Activated naive CD4-positive, alpha-beta T cell treated with anti-CD3 and anti-CD28 coated beads, Interleukin-2, amount 50 U/mL, for 72 hours (primary cell): ENCODE results near the gene TDRD10. TPM values are rescaled to one million over a fixed set of nuclear protein-coding genes. Genes with fewer than 3 reads are reported as not detected.
A peak's percentile ranks its signal among the peaks of the same experiment; 100 is the strongest.
"Not testable (repeated sequence)": the region's sequence is repeated elsewhere in the genome, so short reads cannot be mapped to it uniquely, and the experiment has no call there.

Experiments
- ATAC-seq, 2 donors: fragments of 150-1000 bp; cut with Tn5 transposase; 2 replicates each; pipeline ENCODE4 v1.10.0; 2021; ENCODE audit warnings: mild to moderate bottlenecking in 2 of 2, moderate library complexity in 2 of 2
- DNase-seq, 2 donors: peaks; one replicate each; pipeline ENCODE4 v3.0.0; 2021 to 2022; ENCODE audit warnings: low spot score in 2 of 2
- H3K27ac Mint-ChIP-seq, 2 donors: one replicate each; pipeline ENCODE4 v1.8.0; 2022; ENCODE audit warnings: mild to moderate bottlenecking in 2 of 2, mixed read lengths in 2 of 2
- H3K36me3 Mint-ChIP-seq, 2 donors: one replicate each; pipeline ENCODE4 v1.8.0; 2022; ENCODE audit warnings: mixed read lengths in 2 of 2
- H3K9me3 Mint-ChIP-seq, 2 donors: one replicate each; pipeline ENCODE4 v1.8.0; 2022; ENCODE audit warnings: mixed read lengths in 2 of 2
- total RNA-seq, 2 donors: library from RNA; stranded (reverse); gene quantifications; one replicate each; pipeline ENCODE4 v1.2.3, GENCODE V29; 2022

Gene TDRD10
- total RNA-seq, 2 donors from 2014 or later: not detected

GRCh38 chr1:154471304-154471703 is 30.7 kb upstream of the TDRD10 start:
- no peaks in the 10 kb centered on the region for H3K9me3 Mint-ChIP-seq
- H3K36me3 Mint-ChIP-seq: no peaks in the 10 kb centered on the region
- ATAC-seq (no peak), DNase-seq (no peak)
- no peak overlapping the region for H3K27ac Mint-ChIP-seq

GRCh38 chr1:154474802-154475201 is 27.2 kb upstream of the TDRD10 start:
- H3K9me3 Mint-ChIP-seq: no peaks in the 10 kb centered on the region
- ATAC-seq: no peak

GRCh38 chr1:154476791-154477190 is 25.2 kb upstream of the TDRD10 start:
- H3K36me3 Mint-ChIP-seq: no peaks in the 10 kb centered on the region
- DNase-seq (no peak), ATAC-seq (peak; percentile 70 to 72)
- no peak overlapping the region for H3K27ac Mint-ChIP-seq
- H3K9me3 Mint-ChIP-seq: no peaks in the 10 kb centered on the region

More at GRCh38 chr1:154474802-154475201, 27.2 kb upstream of the TDRD10 start:
- H3K27ac Mint-ChIP-seq: no peak overlapping the region
- H3K36me3 Mint-ChIP-seq: no peaks in the 10 kb centered on the region
- DNase-seq: no peak

- ATAC-seq: no peak
- H3K9me3 Mint-ChIP-seq: no peaks in the 10 kb centered on the region
- H3K27ac Mint-ChIP-seq: no peak overlapping the region
- no peaks in the 10 kb centered on the region for H3K36me3 Mint-ChIP-seq
- no peak for DNase-seq
Measured at GRCh38 chr1:154478013-154478412, 24.0 kb upstream of the TDRD10 start.

- H3K27ac Mint-ChIP-seq: no peak overlapping the region
- H3K36me3 Mint-ChIP-seq: no peaks in the 10 kb centered on the region
- no peak for ATAC-seq
- no peak for DNase-seq
- no peaks in the 10 kb centered on the region for H3K9me3 Mint-ChIP-seq
Measured at GRCh38 chr1:154478639-154479038, 23.4 kb upstream of the TDRD10 start.

DNA sequence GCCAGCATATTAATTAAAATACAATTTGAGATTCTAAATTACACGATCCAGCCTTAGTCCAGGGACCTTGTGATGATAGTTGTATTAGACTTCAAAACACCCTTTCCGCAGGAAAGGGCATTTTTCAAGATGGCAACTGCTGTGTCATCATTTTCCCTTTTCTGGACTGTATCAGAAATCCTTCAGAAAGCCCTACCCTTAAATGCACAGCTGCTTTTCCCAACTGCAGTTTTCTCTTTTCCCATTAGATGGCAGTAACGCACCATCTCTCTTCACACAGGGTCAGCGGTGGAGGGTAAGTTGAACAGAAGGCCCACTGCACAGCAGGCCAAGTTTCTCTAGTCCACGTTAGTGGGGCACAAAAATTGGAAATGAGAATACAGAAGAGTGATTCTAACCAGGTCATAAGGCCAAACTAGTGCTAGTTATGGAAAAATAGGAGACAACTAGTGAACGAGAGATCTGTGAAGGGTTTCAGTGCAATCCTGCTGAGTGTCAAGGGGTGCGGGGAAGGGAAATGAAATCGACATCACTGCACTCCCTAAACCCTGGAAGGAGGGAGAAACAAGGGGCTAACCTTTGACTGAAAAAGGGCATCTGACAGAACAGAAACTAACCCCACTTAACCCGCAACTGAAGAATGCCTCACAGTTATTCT is 22.1 kb upstream of the TDRD10 start:
- Mint-ChIP-seq H3K9me3 (no peaks in the 10 kb centered on the region), H3K27ac (peak overlapping the region in 1 of 2 donors; percentile 31), H3K36me3 (no peaks in the 10 kb centered on the region)
- ATAC-seq (peak; percentile 87 to 89), DNase-seq (peak in 1 of 2 donors; percentile 76)

DNA sequence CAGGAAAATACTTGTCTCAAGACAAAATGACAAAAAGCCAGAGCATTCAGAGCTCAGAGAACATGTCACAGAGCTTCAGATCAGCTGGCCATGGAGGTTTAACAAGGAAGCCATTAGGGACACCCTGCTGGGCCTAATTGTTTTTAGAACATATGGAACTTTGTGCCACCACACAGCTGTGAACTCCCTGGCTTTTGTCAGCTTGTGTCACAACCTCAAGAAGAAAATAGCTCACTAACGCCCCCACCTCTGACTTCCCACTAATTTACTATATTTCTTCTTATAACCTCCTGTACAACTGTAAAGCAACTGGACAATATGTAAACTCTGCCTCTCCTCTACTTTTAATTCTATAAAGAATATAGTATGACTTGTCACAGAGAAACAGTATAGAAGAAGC is 21.0 kb upstream of the TDRD10 start:
- no peak for ATAC-seq
- Mint-ChIP-seq H3K36me3 (no peaks in the 10 kb centered on the region), H3K9me3 (no peaks in the 10 kb centered on the region)

DNA sequence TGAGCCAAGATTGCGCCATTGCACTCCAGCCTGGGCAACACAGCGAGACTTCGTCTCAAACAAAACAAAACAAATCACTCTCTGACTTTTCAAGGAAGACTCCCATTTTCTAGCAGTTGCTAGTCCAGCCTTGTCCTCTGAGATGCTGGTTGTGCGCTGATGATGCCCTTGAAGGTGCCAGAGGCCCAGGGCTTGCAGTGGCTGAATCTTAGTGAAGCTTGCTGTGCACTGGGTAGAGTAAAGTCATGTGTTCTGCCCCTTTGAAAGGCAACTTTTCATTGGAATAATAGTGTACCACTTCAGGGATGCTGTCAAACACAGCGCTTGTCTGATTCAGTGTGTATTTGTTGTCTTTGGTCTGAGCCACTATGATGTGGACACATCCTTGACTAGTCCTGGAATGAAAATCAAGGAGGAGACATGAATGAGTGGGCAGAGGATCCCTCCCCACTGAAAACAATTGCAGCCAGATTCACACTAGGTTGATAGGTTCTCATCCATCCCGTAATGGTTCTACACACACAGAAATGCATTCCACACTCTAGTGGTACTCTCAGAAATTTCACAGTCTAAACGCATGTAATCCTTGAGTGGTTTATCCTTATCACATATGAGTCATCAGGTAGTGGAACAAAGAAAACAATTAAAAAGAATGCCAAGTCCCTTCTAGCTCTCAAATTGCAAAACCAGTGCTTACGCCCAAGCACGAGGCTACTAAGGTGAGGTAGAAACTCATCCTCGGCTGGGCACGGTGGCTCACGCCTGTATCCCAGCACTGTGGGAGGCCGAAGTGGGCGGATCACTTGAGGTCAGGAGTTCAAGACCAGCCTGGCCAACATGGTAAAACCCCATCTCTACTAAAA is 17.8 kb upstream of the TDRD10 start:
- Mint-ChIP-seq H3K36me3 (no peaks in the 10 kb centered on the region), H3K9me3 (no peaks in the 10 kb centered on the region), H3K27ac (no peak overlapping the region)
- DNase-seq: no peak
- no peak for ATAC-seq

More for the DNA sequence above, 21.0 kb upstream of the TDRD10 start:
- no peak for DNase-seq
- H3K27ac Mint-ChIP-seq: no peak overlapping the region

- ATAC-seq: no peak
- no peaks in the 10 kb centered on the region for H3K9me3 Mint-ChIP-seq
- no peak overlapping the region for H3K27ac Mint-ChIP-seq
- H3K36me3 Mint-ChIP-seq: no peaks in the 10 kb centered on the region
- DNase-seq: no peak
Measured at GRCh38 chr1:154485106-154485505, 16.9 kb upstream of the TDRD10 start.

DNA sequence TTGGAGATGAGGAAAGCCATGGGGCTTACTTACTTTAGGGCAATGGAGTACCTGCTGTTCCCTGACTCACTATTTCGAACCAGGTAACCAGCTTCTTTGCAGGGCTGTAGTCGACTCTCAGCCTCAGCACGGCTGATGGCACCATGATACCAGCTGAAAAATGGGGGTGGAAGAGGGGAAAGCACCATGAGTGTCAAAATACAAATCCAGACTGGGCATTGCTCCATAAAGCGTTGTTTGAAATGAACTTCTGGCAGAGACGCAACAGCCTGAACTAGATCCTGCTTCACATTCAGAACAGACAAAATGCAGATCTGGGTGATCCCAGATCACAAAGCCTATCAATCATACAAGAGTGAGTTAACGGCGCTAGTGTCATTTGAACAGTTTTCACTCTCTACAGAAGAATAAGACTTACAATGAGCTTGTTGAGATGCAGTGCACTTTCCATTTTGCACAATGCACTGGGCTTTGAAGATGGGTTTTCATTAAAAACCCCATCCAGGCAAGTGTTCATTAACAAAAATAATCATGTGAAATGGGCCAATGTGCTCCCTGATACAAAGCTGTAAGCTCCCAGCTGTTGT is 16.0 kb upstream of the TDRD10 start:
- ATAC-seq (no peak), DNase-seq (no peak)
- Mint-ChIP-seq H3K36me3 (no peaks in the 10 kb centered on the region), H3K27ac (no peak overlapping the region), H3K9me3 (no peaks in the 10 kb centered on the region)

- ATAC-seq, H3K27ac Mint-ChIP-seq, H3K9me3 Mint-ChIP-seq, DNase-seq, H3K36me3 Mint-ChIP-seq: not testable (repeated sequence)
Measured at GRCh38 chr1:154486756-154487155, 15.3 kb upstream of the TDRD10 start.

GRCh38 chr1:154488922-154489321 is 13.1 kb upstream of the TDRD10 start:
- no peak for DNase-seq
- Mint-ChIP-seq H3K36me3 (no peaks in the 10 kb centered on the region), H3K9me3 (no peaks in the 10 kb centered on the region), H3K27ac (no peak overlapping the region)
- no peak for ATAC-seq

DNA sequence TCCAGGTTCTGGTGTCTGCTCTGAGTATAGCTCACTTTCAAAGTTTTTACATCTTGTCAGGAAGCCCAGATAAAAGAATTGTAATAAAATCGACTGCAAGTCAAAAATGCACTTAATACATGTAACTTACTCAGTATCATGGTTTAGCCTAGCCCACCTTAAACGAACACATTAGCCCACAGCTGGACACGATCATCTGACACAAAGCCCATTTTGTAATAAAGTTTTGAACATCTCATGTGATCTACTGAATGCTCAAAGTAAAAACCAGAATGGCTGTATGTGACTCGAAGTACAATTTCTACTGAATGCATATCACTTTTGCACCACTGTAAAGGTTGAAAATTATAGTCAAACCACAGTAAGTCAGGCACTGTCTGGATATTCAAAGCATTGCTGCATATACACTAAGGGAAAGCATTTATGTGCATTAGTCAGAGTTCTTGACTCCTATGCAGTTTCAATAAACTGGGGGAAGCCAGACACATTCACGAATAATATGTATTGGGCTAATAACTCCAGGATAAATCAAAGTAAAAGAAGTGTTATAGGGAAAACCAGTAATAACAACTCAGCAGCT is 12.2 kb upstream of the TDRD10 start:
- Mint-ChIP-seq H3K9me3 (no peaks in the 10 kb centered on the region), H3K27ac (no peak overlapping the region), H3K36me3 (no peaks in the 10 kb centered on the region)
- DNase-seq: no peak
- peak; percentile 43 to 52 for ATAC-seq

- H3K27ac Mint-ChIP-seq: no peak overlapping the region
- DNase-seq (no peak), ATAC-seq (no peak)
- H3K9me3 Mint-ChIP-seq: no peaks in the 10 kb centered on the region
- no peaks in the 10 kb centered on the region for H3K36me3 Mint-ChIP-seq
Measured at GRCh38 chr1:154490317-154490716, 11.7 kb upstream of the TDRD10 start.

DNA sequence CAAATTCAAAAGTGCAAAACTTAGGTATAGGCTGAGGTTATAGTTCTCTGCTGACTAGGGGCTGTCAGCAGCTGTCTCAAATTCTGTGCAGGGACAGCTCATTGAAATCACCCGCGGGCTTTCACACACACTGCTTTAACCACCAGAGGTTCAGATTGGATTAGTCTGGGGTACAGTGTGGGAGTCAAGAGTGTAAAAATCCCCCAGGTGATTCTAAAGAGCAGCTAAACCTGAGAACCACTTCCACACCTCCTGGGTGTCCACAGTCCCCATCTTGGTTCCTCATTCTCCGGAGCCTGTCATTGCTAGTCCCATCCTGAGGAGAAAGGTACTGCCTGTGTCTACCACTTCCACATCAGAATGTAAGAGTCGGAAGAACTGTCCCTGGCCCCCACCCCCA is 9.9 kb upstream of the TDRD10 start:
- H3K9me3 Mint-ChIP-seq: no peaks in the 10 kb centered on the region
- no peaks in the 10 kb centered on the region for H3K36me3 Mint-ChIP-seq
- H3K27ac Mint-ChIP-seq: no peak overlapping the region
- ATAC-seq (peak in 1 of 2 donors; percentile 20), DNase-seq (no peak)

GRCh38 chr1:154493276-154493675 is 8.7 kb upstream of the TDRD10 start:
- no peaks in the 10 kb centered on the region for H3K36me3 Mint-ChIP-seq
- no peak overlapping the region for H3K27ac Mint-ChIP-seq
- ATAC-seq (no peak), DNase-seq (no peak)
- H3K9me3 Mint-ChIP-seq: no peaks in the 10 kb centered on the region
